Neural cell (in vitro differentiated cells): ENCODE results near the gene LILRB5. TPM values are rescaled to one million over a fixed set of nuclear protein-coding genes. Genes with fewer than 3 reads are reported as not detected.

ENCODE experiments used
- H2AFZ ChIP-seq: fragments of 200-600, 300-800 bp; sonication (generic), shearing (Covaris generic); 2 replicates; pipeline ENCODE4 v1.6.0; 2014; ENCODE audit warnings: low read depth, mild to moderate bottlenecking, antibody characterized with exemption, low read length, moderate library complexity
- H3F3A ChIP-seq: fragments of 200-600 bp; shearing (Covaris generic); 2 replicates; pipeline ENCODE4 v1.6.1; 2016; ENCODE audit warnings: mild to moderate bottlenecking, moderate library complexity, mixed read lengths, antibody characterized with exemption, low read length; ENCODE audit not compliant: insufficient read depth, poor library complexity, severe bottlenecking
- H3K27ac ChIP-seq: fragments of 200-600, 300-800 bp; sonication (generic), shearing (Covaris generic); 2 replicates; pipeline ENCODE4 v1.5.1; 2014; ENCODE audit warnings: mild to moderate bottlenecking, low read length, moderate library complexity
- H3K27me3 ChIP-seq: fragments of 300-800, 200-600 bp; sonication (generic), shearing (Covaris generic); 2 replicates; pipeline ENCODE4 v1.6.0; 2014; ENCODE audit warnings: mild to moderate bottlenecking, low read depth, low read length, moderate library complexity; ENCODE audit not compliant: insufficient read depth
- H3K36me3 ChIP-seq: fragments of 300-800, 200-600 bp; sonication (generic), shearing (Covaris generic); 2 replicates; pipeline ENCODE4 v1.5.1; 2014; ENCODE audit warnings: mild to moderate bottlenecking, antibody characterized with exemption, low read length, moderate library complexity; ENCODE audit not compliant: insufficient read depth
- H3K4me2 ChIP-seq: fragments of 300-800, 200-600 bp; sonication (generic), shearing (Covaris generic); 2 replicates; pipeline ENCODE4 v1.6.0; 2014; ENCODE audit warnings: mild to moderate bottlenecking, low read length
- H3K4me3 ChIP-seq: fragments of 300-800, 200-600 bp; sonication (generic), shearing (Covaris generic); 2 replicates; pipeline ENCODE4 v1.5.1; 2014; ENCODE audit warnings: mild to moderate bottlenecking, low read length, moderate library complexity
- H3K79me2 ChIP-seq: fragments of 200-600 bp; shearing (Covaris generic); replicated peaks from 2 replicates; pipeline ENCODE4 v1.6.0; 2014; ENCODE audit warnings: mild to moderate bottlenecking, low read length, moderate library complexity; ENCODE audit not compliant: insufficient read depth
- H3K9ac ChIP-seq: fragments of 300-800, 200-600 bp; sonication (generic), shearing (Covaris generic); 2 replicates; pipeline ENCODE4 v1.6.1; 2016; ENCODE audit warnings: mild to moderate bottlenecking, low read length, mixed read lengths
- H3K9me2 ChIP-seq: fragments of 200-600 bp; shearing (Covaris generic); 2 replicates; pipeline ENCODE4 v1.6.1; 2016; ENCODE audit warnings: mild to moderate bottlenecking, low read length, mixed read lengths; ENCODE audit not compliant: insufficient read depth
- H3K9me3 ChIP-seq: fragments of 200-600, 300-800 bp; sonication (generic), shearing (Covaris generic); 2 replicates; pipeline ENCODE4 v1.6.1; 2016; ENCODE audit warnings: mild to moderate bottlenecking, mixed run types, low read length, moderate library complexity, mixed read lengths
- H4K20me1 ChIP-seq: fragments of 200-600 bp; shearing (Covaris generic); 2 replicates; pipeline ENCODE4 v1.6.1; 2016; ENCODE audit warnings: mild to moderate bottlenecking, mixed run types; ENCODE audit not compliant: insufficient read depth
- CTCF ChIP-seq: fragments of 450-650 bp; IDR thresholded peaks from 2 replicates; pipeline ENCODE4 v1.5.1; 2014; ENCODE audit warnings: antibody characterized with exemption, mild to moderate bottlenecking, moderate library complexity; ENCODE audit not compliant: poor library complexity, severe bottlenecking
- EP300 ChIP-seq: fragments of 450-650 bp; conservative IDR thresholded peaks from 2 replicates; pipeline ENCODE4 v1.6.1; 2014; ENCODE audit warnings: antibody characterized with exemption, mild to moderate bottlenecking, moderate library complexity; ENCODE audit not compliant: poor library complexity, severe bottlenecking
- EZH2 ChIP-seq: fragments of 200-600, 300-800 bp; shearing (Covaris generic), sonication (generic); IDR thresholded peaks from 2 replicates; pipeline ENCODE4 v1.6.1; 2014; ENCODE audit warnings: antibody characterized with exemption, low read length, borderline replicate concordance, mild to moderate bottlenecking; ENCODE audit not compliant: insufficient read depth, poor library complexity, severe bottlenecking
- MXI1 ChIP-seq: fragments of 450-650 bp; conservative IDR thresholded peaks from 2 replicates; pipeline ENCODE4 v1.6.1; 2014; ENCODE audit warnings: antibody characterized with exemption, mild to moderate bottlenecking; ENCODE audit not compliant: poor library complexity, severe bottlenecking
- POLR2AphosphoS5 ChIP-seq: IDR thresholded peaks from 2 replicates; pipeline ENCODE4 v1.6.1; 2012
- RAD21 ChIP-seq: fragments of 450-650 bp; conservative IDR thresholded peaks from 2 replicates; pipeline ENCODE4 v1.6.1; 2014; ENCODE audit warnings: antibody characterized with exemption, mild to moderate bottlenecking, moderate library complexity
- SMC3 ChIP-seq: fragments of 450-650 bp; conservative IDR thresholded peaks from 2 replicates; pipeline ENCODE4 v1.6.1; 2014; ENCODE audit warnings: antibody characterized with exemption, mild to moderate bottlenecking, moderate library complexity; ENCODE audit not compliant: poor library complexity
- TAF1 ChIP-seq: IDR thresholded peaks from 2 replicates; pipeline ENCODE4 v1.6.1; 2012; ENCODE audit warnings: low read depth
- polyA plus RNA-seq: library from polyadenylated mRNA; depleted of rRNA; stranded (reverse); fragments of >200 nt; gene quantifications from 2 replicates; pipeline ENCODE4 v1.2.3, GENCODE V29; 2014
- TF ChIP-seq, protein P1 (sequence below): IDR thresholded peaks from 2 replicates; pipeline ENCODE4 v1.6.1; 2012; ENCODE audit warnings: borderline replicate concordance

LILRB5 gene
- polyA plus RNA-seq, 1 donor from 2014 or later = not detected

GRCh38 chr19:54248016-54248601, 9.0 kb downstream of the LILRB5 start:
- TF ChIP-seq EZH2 (no peak), SMC3 (no peak), POLR2AphosphoS5 (no peak)
- H3K4me2 ChIP-seq = no peak overlapping the region

DNA sequence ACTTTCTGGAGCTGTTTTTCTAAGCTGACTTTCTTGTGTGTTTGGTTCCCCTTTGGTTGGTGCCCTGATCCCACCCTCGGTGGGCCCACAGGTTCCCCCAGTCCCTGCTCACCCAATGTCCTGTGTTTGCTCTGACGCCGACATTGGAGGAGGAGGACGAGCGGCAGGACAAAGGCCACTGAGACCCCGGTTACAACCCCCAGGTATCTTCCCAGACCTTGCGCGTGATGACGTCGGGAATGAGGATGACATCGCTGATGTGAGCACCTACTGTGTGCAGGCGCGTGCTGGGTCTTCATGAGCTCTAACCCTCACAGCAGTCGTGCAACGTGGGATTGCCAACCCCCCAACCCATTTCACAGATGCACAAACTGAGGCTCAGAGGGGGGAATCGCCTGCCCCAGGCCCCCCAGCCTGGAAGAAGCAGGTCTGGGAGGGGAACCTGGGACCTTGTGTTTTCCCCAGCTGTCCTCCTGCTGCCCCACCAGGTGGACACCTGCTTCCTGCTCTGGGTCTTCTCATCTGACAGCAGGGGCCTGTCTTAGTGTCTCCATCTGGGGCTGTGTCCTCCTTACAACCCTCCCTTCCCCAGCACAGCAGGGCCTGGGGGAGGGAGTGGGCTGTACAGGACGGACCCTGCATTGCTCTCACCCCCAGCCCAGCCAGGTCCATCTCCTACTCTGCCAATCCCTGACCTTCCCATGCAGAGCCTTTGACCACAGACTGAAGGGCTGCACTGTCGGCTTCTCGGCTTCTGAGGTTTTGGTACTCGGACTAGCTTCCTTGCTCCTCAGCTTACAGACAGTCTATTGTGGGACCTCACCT, 9.8 kb downstream of the LILRB5 start:
- H3K4me2 ChIP-seq = no peak overlapping the region
- no peak overlapping the region for H2AFZ ChIP-seq

More at GRCh38 chr19:54248016-54248601, 9.0 kb downstream of the LILRB5 start:
- Histone ChIP-seq H3K4me3 (no peak overlapping the region), H3F3A (no peaks in the 10 kb centered on the region), H3K9ac (no peak overlapping the region), H3K9me2 (no peaks in the 10 kb centered on the region), H4K20me1 (no peaks in the 10 kb centered on the region), H2AFZ (no peak overlapping the region), H3K9me3 (no peaks in the 10 kb centered on the region), H3K36me3 (no peaks in the 10 kb centered on the region), H3K27me3 (no peaks in the 10 kb centered on the region), H3K27ac (no peak overlapping the region), H3K79me2 (no peaks in the 10 kb centered on the region)

GRCh38 chr19:54245936-54246335, 11.1 kb downstream of the LILRB5 start:
- no peak overlapping the region for H3K4me2 ChIP-seq

More for the DNA sequence above, 9.8 kb downstream of the LILRB5 start:
- no peaks in the 10 kb centered on the region for H4K20me1 ChIP-seq
- no peaks in the 10 kb centered on the region for H3K9me2 ChIP-seq
- H3K27ac ChIP-seq = no peak overlapping the region
- no peaks in the 10 kb centered on the region for H3K79me2 ChIP-seq
- no peak overlapping the region for H3K9ac ChIP-seq
- H3K9me3 ChIP-seq = no peaks in the 10 kb centered on the region
- H3K4me3 ChIP-seq = no peak overlapping the region
- TF ChIP-seq POLR2AphosphoS5 (no peak), TAF1 (no peak), EZH2 (no peak), MXI1 (no peak)
- H3F3A ChIP-seq = no peaks in the 10 kb centered on the region
- H3K27me3 ChIP-seq = no peaks in the 10 kb centered on the region
- no peaks in the 10 kb centered on the region for H3K36me3 ChIP-seq

More at GRCh38 chr19:54245936-54246335, 11.1 kb downstream of the LILRB5 start:
- no peak overlapping the region for H3K9ac ChIP-seq
- no peak overlapping the region for H3K27ac ChIP-seq
- H3K79me2 ChIP-seq = no peaks in the 10 kb centered on the region
- no peaks in the 10 kb centered on the region for H3K9me2 ChIP-seq
- TF ChIP-seq EP300 (no peak), TAF1 (no peak), RAD21 (no peak), MXI1 (no peak), CTCF (no peak), SMC3 (no peak), POLR2AphosphoS5 (no peak)
- TF ChIP-seq, protein P1, sequence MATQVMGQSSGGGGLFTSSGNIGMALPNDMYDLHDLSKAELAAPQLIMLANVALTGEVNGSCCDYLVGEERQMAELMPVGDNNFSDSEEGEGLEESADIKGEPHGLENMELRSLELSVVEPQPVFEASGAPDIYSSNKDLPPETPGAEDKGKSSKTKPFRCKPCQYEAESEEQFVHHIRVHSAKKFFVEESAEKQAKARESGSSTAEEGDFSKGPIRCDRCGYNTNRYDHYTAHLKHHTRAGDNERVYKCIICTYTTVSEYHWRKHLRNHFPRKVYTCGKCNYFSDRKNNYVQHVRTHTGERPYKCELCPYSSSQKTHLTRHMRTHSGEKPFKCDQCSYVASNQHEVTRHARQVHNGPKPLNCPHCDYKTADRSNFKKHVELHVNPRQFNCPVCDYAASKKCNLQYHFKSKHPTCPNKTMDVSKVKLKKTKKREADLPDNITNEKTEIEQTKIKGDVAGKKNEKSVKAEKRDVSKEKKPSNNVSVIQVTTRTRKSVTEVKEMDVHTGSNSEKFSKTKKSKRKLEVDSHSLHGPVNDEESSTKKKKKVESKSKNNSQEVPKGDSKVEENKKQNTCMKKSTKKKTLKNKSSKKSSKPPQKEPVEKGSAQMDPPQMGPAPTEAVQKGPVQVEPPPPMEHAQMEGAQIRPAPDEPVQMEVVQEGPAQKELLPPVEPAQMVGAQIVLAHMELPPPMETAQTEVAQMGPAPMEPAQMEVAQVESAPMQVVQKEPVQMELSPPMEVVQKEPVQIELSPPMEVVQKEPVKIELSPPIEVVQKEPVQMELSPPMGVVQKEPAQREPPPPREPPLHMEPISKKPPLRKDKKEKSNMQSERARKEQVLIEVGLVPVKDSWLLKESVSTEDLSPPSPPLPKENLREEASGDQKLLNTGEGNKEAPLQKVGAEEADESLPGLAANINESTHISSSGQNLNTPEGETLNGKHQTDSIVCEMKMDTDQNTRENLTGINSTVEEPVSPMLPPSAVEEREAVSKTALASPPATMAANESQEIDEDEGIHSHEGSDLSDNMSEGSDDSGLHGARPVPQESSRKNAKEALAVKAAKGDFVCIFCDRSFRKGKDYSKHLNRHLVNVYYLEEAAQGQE = no peak
- H4K20me1 ChIP-seq = no peaks in the 10 kb centered on the region
- H2AFZ ChIP-seq = no peak overlapping the region
- H3K4me3 ChIP-seq = no peak overlapping the region
- H3K9me3 ChIP-seq = no peaks in the 10 kb centered on the region
- no peaks in the 10 kb centered on the region for H3K27me3 ChIP-seq
- H3K36me3 ChIP-seq = no peaks in the 10 kb centered on the region
- no peaks in the 10 kb centered on the region for H3F3A ChIP-seq
